ENCODE data around the gene TUBA4A.
"Not testable (repeated sequence)": the region's sequence is repeated elsewhere in the genome, so short reads cannot be mapped to it uniquely, and the experiment has no call there.

TUBA4A gene

GRCh38 chr2:219253753-219254589, at the start of gene TUBA4A:
TUBA4A (minus strand) TSS chr2:219253918; CDS start chr2:219253858, 60 bp downstream.
- DNase-seq: peak; percentile 59

- DNase-seq: no peak
These were observed 48.8 kb upstream of the TUBA4A start for GRCh38 chr2:219302412-219302968.

- DNase-seq: no peak
These were observed 46.3 kb upstream of the TUBA4A start for GRCh38 chr2:219300022-219300421.

- no peak for DNase-seq
These were observed 45.6 kb upstream of the TUBA4A start for GRCh38 chr2:219299372-219299760.

- DNase-seq: peak; percentile 53
These were observed 45.1 kb upstream of the TUBA4A start for GRCh38 chr2:219298759-219299371.

GRCh38 chr2:219297766-219298456, 44.2 kb upstream of the TUBA4A start:
- no peak for DNase-seq

- DNase-seq: no peak
These were observed 43.1 kb upstream of the TUBA4A start for GRCh38 chr2:219296631-219297391.

- no peak for DNase-seq
These were observed 42.4 kb upstream of the TUBA4A start for GRCh38 chr2:219296142-219296541.

GRCh38 chr2:219294356-219295351, 40.9 kb upstream of the TUBA4A start:
- DNase-seq: peak; percentile 73

GRCh38 chr2:219293736-219294231, 40.1 kb upstream of the TUBA4A start:
- DNase-seq: no peak

- no peak for DNase-seq
These were observed 38.9 kb upstream of the TUBA4A start for GRCh38 chr2:219292616-219293015.

GRCh38 chr2:219291910-219292490, 38.3 kb upstream of the TUBA4A start:
- DNase-seq: no peak

- DNase-seq: no peak
These were observed 37.7 kb upstream of the TUBA4A start for GRCh38 chr2:219291394-219291793.

GRCh38 chr2:219290381-219291171, 36.9 kb upstream of the TUBA4A start:
- no peak for DNase-seq

- peak; percentile 80 for DNase-seq
These were observed 36.0 kb upstream of the TUBA4A start for GRCh38 chr2:219289537-219290361.

- peak; percentile 80 for DNase-seq
These were observed 35.4 kb upstream of the TUBA4A start for GRCh38 chr2:219289195-219289536.

GRCh38 chr2:219287580-219288265, 34.0 kb upstream of the TUBA4A start:
- DNase-seq: no peak

- DNase-seq: not testable (repeated sequence)
These were observed 33.4 kb upstream of the TUBA4A start for GRCh38 chr2:219287116-219287440.
